SU-DHL-6 (cell line): ENCODE results near the gene DOCK9.

Experiments
- H2AFZ ChIP-seq: fragments of 200-600 bp; sonication (generic); 2 replicates; pipeline ENCODE4 v1.6.1; 2014; ENCODE audit warnings: low read depth, mild to moderate bottlenecking, moderate library complexity, mixed read lengths, antibody characterized with exemption, low read length; ENCODE audit not compliant: severe bottlenecking
- H3F3A ChIP-seq: fragments of 200-600 bp; shearing (Covaris generic); 2 replicates; pipeline ENCODE4 v1.6.0; 2016; ENCODE audit warnings: antibody characterized with exemption, mild to moderate bottlenecking; ENCODE audit not compliant: insufficient read depth
- H3K27ac ChIP-seq: fragments of 200-600 bp; sonication (generic); 2 replicates; pipeline ENCODE4 v1.5.1; 2016; ENCODE audit warnings: low read depth, mild to moderate bottlenecking, low read length, moderate library complexity, mixed read lengths
- H3K27me3 ChIP-seq: fragments of 200-600 bp; sonication (generic), shearing (Covaris generic); 2 replicates; pipeline ENCODE4 v1.6.0; 2014; ENCODE audit warnings: mild to moderate bottlenecking, low read length
- H3K36me3 ChIP-seq: fragments of 200-600 bp; sonication (generic); 2 replicates; pipeline ENCODE4 v1.6.1; 2014; ENCODE audit warnings: mild to moderate bottlenecking, low read length, mixed read lengths
- H3K4me2 ChIP-seq: fragments of 300-600, 200-600 bp; shearing (Covaris generic), sonication (generic); 2 replicates; pipeline ENCODE4 v1.6.0; 2014; ENCODE audit warnings: low read length, low read depth, mild to moderate bottlenecking; ENCODE audit not compliant: poor library complexity, severe bottlenecking
- H3K4me3 ChIP-seq: fragments of 200-600 bp; sonication (generic); 2 replicates; pipeline ENCODE4 v1.5.1; 2014; ENCODE audit warnings: antibody characterized with exemption, low read length, mild to moderate bottlenecking, mixed read lengths; ENCODE audit not compliant: insufficient read depth, poor library complexity, severe bottlenecking
- H3K79me2 ChIP-seq: fragments of 200-600 bp; sonication (generic); 2 replicates; pipeline ENCODE4 v1.6.1; 2014; ENCODE audit warnings: mild to moderate bottlenecking, low read length, moderate library complexity; ENCODE audit not compliant: insufficient read depth
- H3K9ac ChIP-seq: fragments of 200-600 bp; sonication (generic); 2 replicates; pipeline ENCODE4 v1.7.0; 2014; ENCODE audit warnings: mild to moderate bottlenecking, low read length
- H3K9me2 ChIP-seq: fragments of 200-600 bp; sonication (generic); replicated peaks from 2 replicates; pipeline ENCODE4 v1.6.1; 2014; ENCODE audit warnings: low read length; ENCODE audit not compliant: insufficient read depth
- H3K9me3 ChIP-seq: fragments of 200-600 bp; sonication (generic); 2 replicates; pipeline ENCODE4 v1.6.1; 2014; ENCODE audit warnings: low read length, mixed read lengths; ENCODE audit not compliant: insufficient read depth
- H4K20me1 ChIP-seq: fragments of 200-600 bp; sonication (generic); 2 replicates; pipeline ENCODE4 v1.6.1; 2014; ENCODE audit warnings: low read depth, mild to moderate bottlenecking, antibody characterized with exemption, low read length, moderate library complexity, mixed read lengths
- EZH2phosphoT487 ChIP-seq: fragments of 200-600 bp; sonication (generic), shearing (Covaris generic); conservative IDR thresholded peaks from 2 replicates; pipeline ENCODE4 v1.6.1; 2018; ENCODE audit warnings: mild to moderate bottlenecking, antibody characterized with exemption, low read length, moderate library complexity, mixed read lengths
- TF ChIP-seq, protein P1 (sequence below): fragments of 200-600 bp; sonication (generic); IDR thresholded peaks from one replicate; pipeline ENCODE4 v1.5.1; 2017; ENCODE audit warnings: antibody characterized with exemption, mild to moderate bottlenecking, low read length, moderate library complexity; ENCODE audit not compliant: insufficient read depth, poor library complexity, severe bottlenecking

DOCK9 gene

DNA sequence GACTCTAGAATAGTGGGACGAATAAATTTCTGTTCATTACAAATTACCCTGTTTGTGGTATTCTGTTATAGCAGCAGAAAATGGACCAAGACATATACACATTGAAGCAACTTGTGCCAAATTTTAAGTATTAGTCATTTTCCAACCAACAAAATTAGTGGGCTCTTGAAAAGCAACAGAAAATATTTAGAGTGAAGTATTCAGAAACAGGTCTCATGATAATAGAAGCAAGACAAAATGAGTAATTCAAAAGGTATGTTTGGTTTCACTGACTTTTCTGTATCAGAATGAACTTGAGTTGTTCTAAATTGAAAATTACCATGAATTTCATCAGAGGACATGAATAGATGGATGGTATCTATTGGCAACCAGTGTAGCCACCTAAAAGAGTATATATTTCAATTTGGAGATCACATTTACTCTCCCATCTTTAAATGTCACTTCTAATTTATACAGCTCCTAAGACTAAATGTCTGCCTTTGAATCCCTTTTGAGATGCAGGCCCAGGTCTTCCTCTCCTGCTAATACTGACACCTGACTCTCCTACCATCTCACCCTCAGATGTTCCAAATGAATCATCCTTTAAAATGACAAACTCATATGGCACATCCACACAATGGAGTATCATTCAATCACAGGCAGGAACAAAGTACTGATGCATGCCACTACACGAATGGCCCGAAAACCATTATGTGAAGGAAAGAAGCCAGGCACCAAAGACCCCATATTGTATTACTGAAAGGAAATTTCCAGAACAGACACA, 40.7 kb upstream of the DOCK9 start:
- Histone ChIP-seq H3F3A (no peaks in the 10 kb centered on the region), H3K4me2 (no peak overlapping the region), H3K27ac (no peak overlapping the region), H4K20me1 (no peaks in the 10 kb centered on the region), H3K9me2 (no peaks in the 10 kb centered on the region), H3K4me3 (no peak overlapping the region), H3K27me3 (no peaks in the 10 kb centered on the region), H3K79me2 (no peaks in the 10 kb centered on the region), H3K9me3 (no peaks in the 10 kb centered on the region), H2AFZ (no peak overlapping the region), H3K9ac (no peak overlapping the region), H3K36me3 (no peaks in the 10 kb centered on the region)
- no peak for TF ChIP-seq EZH2phosphoT487

GRCh38 chr13:99015606-99016490, 38.0 kb upstream of the DOCK9 start:
- H3K4me3 ChIP-seq: no peak overlapping the region
- H3K27me3 ChIP-seq: no peaks in the 10 kb centered on the region
- H3K4me2 ChIP-seq: no peak overlapping the region
- H3K9me2 ChIP-seq: no peaks in the 10 kb centered on the region
- H3K36me3 ChIP-seq: no peaks in the 10 kb centered on the region
- H3K27ac ChIP-seq: no peak overlapping the region
- H3F3A ChIP-seq: no peaks in the 10 kb centered on the region
- no peaks in the 10 kb centered on the region for H3K79me2 ChIP-seq
- no peaks in the 10 kb centered on the region for H3K9me3 ChIP-seq
- H2AFZ ChIP-seq: no peak overlapping the region
- H3K9ac ChIP-seq: no peak overlapping the region
- H4K20me1 ChIP-seq: no peaks in the 10 kb centered on the region
- TF ChIP-seq, protein P1, sequence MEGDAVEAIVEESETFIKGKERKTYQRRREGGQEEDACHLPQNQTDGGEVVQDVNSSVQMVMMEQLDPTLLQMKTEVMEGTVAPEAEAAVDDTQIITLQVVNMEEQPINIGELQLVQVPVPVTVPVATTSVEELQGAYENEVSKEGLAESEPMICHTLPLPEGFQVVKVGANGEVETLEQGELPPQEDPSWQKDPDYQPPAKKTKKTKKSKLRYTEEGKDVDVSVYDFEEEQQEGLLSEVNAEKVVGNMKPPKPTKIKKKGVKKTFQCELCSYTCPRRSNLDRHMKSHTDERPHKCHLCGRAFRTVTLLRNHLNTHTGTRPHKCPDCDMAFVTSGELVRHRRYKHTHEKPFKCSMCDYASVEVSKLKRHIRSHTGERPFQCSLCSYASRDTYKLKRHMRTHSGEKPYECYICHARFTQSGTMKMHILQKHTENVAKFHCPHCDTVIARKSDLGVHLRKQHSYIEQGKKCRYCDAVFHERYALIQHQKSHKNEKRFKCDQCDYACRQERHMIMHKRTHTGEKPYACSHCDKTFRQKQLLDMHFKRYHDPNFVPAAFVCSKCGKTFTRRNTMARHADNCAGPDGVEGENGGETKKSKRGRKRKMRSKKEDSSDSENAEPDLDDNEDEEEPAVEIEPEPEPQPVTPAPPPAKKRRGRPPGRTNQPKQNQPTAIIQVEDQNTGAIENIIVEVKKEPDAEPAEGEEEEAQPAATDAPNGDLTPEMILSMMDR: no peak
- TF ChIP-seq EZH2phosphoT487: no peak

DNA sequence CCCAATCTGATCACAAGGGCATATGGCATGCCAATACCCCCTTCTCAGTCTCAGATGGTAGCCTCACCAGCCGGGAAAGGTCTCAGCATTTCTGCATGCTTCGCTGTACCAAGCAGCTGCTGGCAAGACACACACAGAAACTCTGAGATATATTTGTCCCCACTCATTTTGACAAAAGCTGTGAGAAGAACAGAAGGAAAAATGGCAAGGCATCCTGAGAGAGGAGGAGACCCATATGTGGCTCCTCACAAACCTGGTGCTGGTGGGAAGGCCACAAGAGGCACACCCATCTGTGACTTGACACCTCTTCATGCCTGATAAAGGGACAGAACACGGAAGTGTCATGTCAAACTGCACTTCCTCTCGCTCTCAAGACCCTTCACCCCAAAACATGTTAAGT, 36.7 kb upstream of the DOCK9 start:
- Histone ChIP-seq H3K4me2 (no peak overlapping the region), H4K20me1 (no peaks in the 10 kb centered on the region), H3K9me3 (no peaks in the 10 kb centered on the region), H3F3A (no peaks in the 10 kb centered on the region), H2AFZ (no peak overlapping the region), H3K27me3 (no peaks in the 10 kb centered on the region), H3K9ac (no peak overlapping the region), H3K4me3 (no peak overlapping the region), H3K9me2 (no peaks in the 10 kb centered on the region), H3K27ac (no peak overlapping the region), H3K79me2 (no peaks in the 10 kb centered on the region), H3K36me3 (no peaks in the 10 kb centered on the region)
- TF ChIP-seq, protein P1: no peak
- no peak for TF ChIP-seq EZH2phosphoT487

DNA sequence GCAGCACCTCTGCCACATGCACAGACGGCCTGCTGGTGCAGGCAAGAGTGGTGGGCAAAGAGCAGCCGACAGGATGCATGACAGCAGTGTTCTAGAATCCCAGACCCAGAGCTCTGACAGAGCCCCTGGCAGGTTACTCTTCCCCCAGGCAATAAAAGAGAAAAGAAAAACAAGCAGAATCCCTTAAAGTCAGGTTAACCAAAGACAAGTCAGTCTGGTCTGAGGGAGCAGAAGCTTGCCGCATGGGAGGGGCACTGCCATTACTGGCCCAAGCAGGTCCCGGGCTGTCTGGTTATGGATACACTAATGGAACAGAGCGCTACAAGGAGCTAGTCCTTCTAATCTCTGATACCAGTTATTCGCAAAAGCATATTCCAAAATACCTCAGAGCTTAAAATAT, 36.1 kb upstream of the DOCK9 start:
- Histone ChIP-seq H3K36me3 (no peaks in the 10 kb centered on the region), H3K79me2 (no peaks in the 10 kb centered on the region), H3K9me2 (no peaks in the 10 kb centered on the region), H3K4me2 (no peak overlapping the region), H3K27me3 (no peaks in the 10 kb centered on the region), H4K20me1 (no peaks in the 10 kb centered on the region), H3K9ac (no peak overlapping the region), H3K9me3 (no peaks in the 10 kb centered on the region), H3K27ac (no peak overlapping the region), H3F3A (no peaks in the 10 kb centered on the region), H3K4me3 (no peak overlapping the region), H2AFZ (no peak overlapping the region)
- no peak for TF ChIP-seq EZH2phosphoT487
